GM19239 (cell line): ENCODE data around the gene SKA3.
"Not testable (repeated sequence)": the region's sequence is repeated elsewhere in the genome, so short reads cannot be mapped to it uniquely, and the experiment has no call there.

ENCODE experiments used
- DNase-seq: peaks from one replicate; pipeline ENCODE4 v3.0.0; 2011; ENCODE audit warnings: low spot score; ENCODE audit not compliant: insufficient read length
- FAIRE-seq: peaks from 2 replicates; lab custom pipeline; 2011; peaks lifted over from hg19 to GRCh38; lab: Jason Lieb, UNC

Gene SKA3

GRCh38 chr13:21173767-21174166, 2.6 kb downstream of the SKA3 start:
- not testable (repeated sequence) for FAIRE-seq, DNase-seq

GRCh38 chr13:21171420-21171819, 4.9 kb downstream of the SKA3 start:
- DNase-seq, result no peak
- FAIRE-seq, result no peak

- not testable (repeated sequence) for DNase-seq, FAIRE-seq
These were observed 10.7 kb downstream of the SKA3 start for GRCh38 chr13:21165606-21166005.

- DNase-seq (no peak), FAIRE-seq (no peak)
These were observed 11.7 kb downstream of the SKA3 start for GRCh38 chr13:21164631-21165030.

GRCh38 chr13:21152251-21152899, 24.0 kb downstream of the SKA3 start:
- no peak for DNase-seq

GRCh38 chr13:21150013-21150412, 26.3 kb downstream of the SKA3 start:
- FAIRE-seq (no peak), DNase-seq (no peak)

More at GRCh38 chr13:21152251-21152899, 24.0 kb downstream of the SKA3 start:
- no peak for FAIRE-seq

- FAIRE-seq, result no peak
- DNase-seq, result no peak
These were observed 26.8 kb downstream of the SKA3 start for GRCh38 chr13:21149568-21149967.

- FAIRE-seq (no peak), DNase-seq (no peak)
These were observed 27.6 kb downstream of the SKA3 start for GRCh38 chr13:21148557-21149258.

- no peak for DNase-seq
- no peak for FAIRE-seq
These were observed 28.5 kb downstream of the SKA3 start for GRCh38 chr13:21147827-21148226.

GRCh38 chr13:21142766-21143165, 33.6 kb downstream of the SKA3 start:
- DNase-seq (no peak), FAIRE-seq (no peak)

GRCh38 chr13:21139374-21139773, 37.0 kb downstream of the SKA3 start:
- no peak for DNase-seq
- no peak for FAIRE-seq

- no peak for FAIRE-seq
- DNase-seq, result no peak
These were observed 37.8 kb downstream of the SKA3 start for GRCh38 chr13:21138561-21138960.

GRCh38 chr13:21137696-21138095, 38.7 kb downstream of the SKA3 start:
- FAIRE-seq, result no peak
- no peak for DNase-seq

- FAIRE-seq, DNase-seq: not testable (repeated sequence)
These were observed 40.5 kb downstream of the SKA3 start for GRCh38 chr13:21135833-21136232.

- no peak for DNase-seq
- no peak for FAIRE-seq
These were observed 41.9 kb downstream of the SKA3 start for GRCh38 chr13:21134475-21134874.

GRCh38 chr13:21133077-21133476, 43.3 kb downstream of the SKA3 start:
- FAIRE-seq, result no peak

GRCh38 chr13:21130116-21130515, 46.2 kb downstream of the SKA3 start:
- DNase-seq (no peak), FAIRE-seq (no peak)

More at GRCh38 chr13:21133077-21133476, 43.3 kb downstream of the SKA3 start:
- DNase-seq, result no peak

GRCh38 chr13:21124852-21125251, 51.5 kb downstream of the SKA3 start:
- no peak for FAIRE-seq
- no peak for DNase-seq

- FAIRE-seq (no peak), DNase-seq (no peak)
These were observed 52.4 kb downstream of the SKA3 start for GRCh38 chr13:21123956-21124355.

GRCh38 chr13:21121616-21122015, 54.7 kb downstream of the SKA3 start:
- FAIRE-seq (no peak), DNase-seq (no peak)

GRCh38 chr13:21120191-21120590, 56.2 kb downstream of the SKA3 start:
- DNase-seq (no peak), FAIRE-seq (no peak)

GRCh38 chr13:21119526-21119925, 56.8 kb downstream of the SKA3 start:
- FAIRE-seq, result no peak
- no peak for DNase-seq
